DOHH2 (cell line): ENCODE measurements around the gene TTR.

ENCODE experiments used
- H3F3A ChIP-seq: fragments of 200-600 bp; sonication (generic), shearing (Covaris generic); 2 replicates; pipeline ENCODE4 v1.6.0; 2016; ENCODE audit warnings: antibody characterized with exemption, mild to moderate bottlenecking; ENCODE audit not compliant: control insufficient read depth, insufficient read depth
- H3K27ac ChIP-seq: fragments of 200-600 bp; sonication (generic); 2 replicates; pipeline ENCODE4 v1.5.1; 2014; ENCODE audit warnings: low read depth, mild to moderate bottlenecking, low read length, moderate library complexity
- H3K27me3 ChIP-seq: fragments of 200-600 bp; sonication (generic); 2 replicates; pipeline ENCODE4 v1.6.1; 2014; ENCODE audit warnings: mild to moderate bottlenecking, low read length, mixed read lengths; ENCODE audit not compliant: control insufficient read depth
- H3K36me3 ChIP-seq: fragments of 200-600 bp; sonication (generic); 2 replicates; pipeline ENCODE4 v1.6.1; 2014; ENCODE audit warnings: mild to moderate bottlenecking, low read length, moderate library complexity, mixed read lengths; ENCODE audit not compliant: control insufficient read depth
- H3K4me1 ChIP-seq: fragments of 200-600 bp; sonication (generic); 2 replicates; pipeline ENCODE4 v1.6.1; 2014; ENCODE audit warnings: mild to moderate bottlenecking, low read length, mixed read lengths; ENCODE audit not compliant: control insufficient read depth
- H3K4me2 ChIP-seq: fragments of 200-600 bp; sonication (generic); 2 replicates; pipeline ENCODE4 v1.6.0; 2014; ENCODE audit warnings: mild to moderate bottlenecking, low read length, moderate library complexity
- H3K4me3 ChIP-seq: fragments of 200-600 bp; sonication (generic); 2 replicates; pipeline ENCODE4 v1.5.1; 2014; ENCODE audit warnings: mild to moderate bottlenecking, low read length, mixed read lengths
- H3K79me2 ChIP-seq: fragments of 200-600 bp; sonication (generic); 2 replicates; pipeline ENCODE4 v1.6.1; 2014; ENCODE audit warnings: mild to moderate bottlenecking, low read length, mixed read lengths; ENCODE audit not compliant: control insufficient read depth
- H3K9me2 ChIP-seq: fragments of 200-600 bp; sonication (generic); replicated peaks from 2 replicates; pipeline ENCODE4 v1.6.1; 2014; ENCODE audit warnings: mild to moderate bottlenecking, low read length, mixed read lengths; ENCODE audit not compliant: control insufficient read depth
- H3K9me3 ChIP-seq: fragments of 200-600 bp; sonication (generic); 2 replicates; pipeline ENCODE4 v1.6.1; 2014; ENCODE audit warnings: antibody characterized with exemption, low read length, mixed read lengths; ENCODE audit not compliant: control insufficient read depth, insufficient read depth
- H4K20me1 ChIP-seq: fragments of 200-600 bp; sonication (generic); 2 replicates; pipeline ENCODE4 v1.6.0; 2014; ENCODE audit warnings: low read depth, mild to moderate bottlenecking, antibody characterized with exemption, low read length, moderate library complexity; ENCODE audit not compliant: control insufficient read depth, insufficient read depth
- CTCF ChIP-seq: fragments of 200-600 bp; sonication (generic); IDR thresholded peaks from one replicate; pipeline ENCODE4 v1.5.1; 2014; ENCODE audit warnings: antibody characterized with exemption, mild to moderate bottlenecking, low read depth, low read length; ENCODE audit not compliant: poor library complexity, severe bottlenecking
- EZH2phosphoT487 ChIP-seq: fragments of 200-600 bp; sonication (generic); IDR thresholded peaks from 2 replicates; pipeline ENCODE4 v1.6.1; 2017; ENCODE audit warnings: borderline replicate concordance, mild to moderate bottlenecking, antibody characterized with exemption, low read length, moderate library complexity, mixed read lengths

The TTR gene

GRCh38 chr18:31631526-31631925 is 39.8 kb downstream of the TTR start:
- Histone ChIP-seq H3K27me3 (no peaks in the 10 kb centered on the region), H3K4me3 (no peak overlapping the region), H3K4me2 (no peak overlapping the region), H3K79me2 (no peaks in the 10 kb centered on the region), H3K9me3 (0 out of 2 replicates have a peak, but pooled peaks cover 4% of the 10 kb centered on the region), H3K9me2 (no peaks in the 10 kb centered on the region), H3K4me1 (peaks cover 31% of the 10 kb centered on the region), H3K36me3 (peaks cover 8% of the 10 kb centered on the region), H3F3A (no peaks in the 10 kb centered on the region), H3K27ac (no peak overlapping the region), H4K20me1 (no peaks in the 10 kb centered on the region)
- TF ChIP-seq EZH2phosphoT487: no peak
- TF ChIP-seq CTCF: no peak

GRCh38 chr18:31632356-31632755 is 40.7 kb downstream of the TTR start:
- Histone ChIP-seq H3K4me3 (no peak overlapping the region), H3K9me2 (no peaks in the 10 kb centered on the region), H3K27me3 (no peaks in the 10 kb centered on the region), H3K36me3 (peaks cover 8% of the 10 kb centered on the region), H3K79me2 (no peaks in the 10 kb centered on the region), H3K4me1 (peaks cover 31% of the 10 kb centered on the region), H3F3A (no peaks in the 10 kb centered on the region), H3K4me2 (no peak overlapping the region), H4K20me1 (no peaks in the 10 kb centered on the region), H3K9me3 (0 out of 2 replicates have a peak, but pooled peaks cover 4% of the 10 kb centered on the region), H3K27ac (no peak overlapping the region)
- TF ChIP-seq EZH2phosphoT487: no peak
- no peak for TF ChIP-seq CTCF

- Histone ChIP-seq H3K9me2 (no peaks in the 10 kb centered on the region), H3K9me3 (0 out of 2 replicates have a peak, but pooled peaks cover 4% of the 10 kb centered on the region), H4K20me1 (no peaks in the 10 kb centered on the region), H3K4me1 (peaks cover 31% of the 10 kb centered on the region), H3K79me2 (no peaks in the 10 kb centered on the region), H3K4me2 (no peak overlapping the region), H3F3A (no peaks in the 10 kb centered on the region), H3K4me3 (no peak overlapping the region), H3K36me3 (peaks cover 8% of the 10 kb centered on the region), H3K27ac (no peak overlapping the region), H3K27me3 (no peaks in the 10 kb centered on the region)
- no peak for TF ChIP-seq EZH2phosphoT487
- no peak for TF ChIP-seq CTCF
Measured at GRCh38 chr18:31633392-31634330, 42.0 kb downstream of the TTR start.
